ENCODE measurements around the gene SPATA18. TPM values are rescaled to one million over a fixed set of nuclear protein-coding genes. Genes with fewer than 3 reads are reported as not detected.

Gene SPATA18
- total and polyA plus RNA-seq, 2 of the 13 experiments (the other 11 are each of a cell fraction or from before 2014, with no cell fraction given) = 5.7 to 13.2 TPM

DNA sequence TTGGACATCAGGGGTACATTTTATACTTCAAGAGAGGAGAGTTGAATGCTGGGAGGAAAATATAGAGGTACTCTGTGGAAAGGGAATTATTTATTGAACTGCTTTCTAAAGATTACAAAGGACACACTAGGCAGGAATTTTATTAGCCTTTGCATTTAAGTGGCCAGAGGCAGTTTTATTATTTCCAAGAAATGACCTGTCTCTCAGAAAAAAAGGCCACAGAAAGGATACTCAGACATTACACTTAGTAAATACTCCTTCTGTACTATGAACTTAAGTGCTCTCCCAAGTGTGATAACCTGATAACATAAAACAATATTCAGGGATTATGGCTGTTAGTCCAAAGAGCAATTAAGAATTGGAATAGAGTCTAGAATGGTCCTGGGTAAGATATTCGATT is 38.5 kb upstream of the SPATA18 start:
- POLR2A ChIA-PET = no interaction called here
- WGBS (ENCODE audit: low lambda C conversion rate) = 76% methylated on average over 1 of the region's 1 CpG
- no peaks in the 10 kb centered on the region for H3K36me3 ChIP-seq (replicated peaks in 1 of 2; ENCODE audit: control insufficient read depth in 1 of 2, insufficient read depth in 2 of 2, low read length in 2 of 2)
- H3K4me1 ChIP-seq (ENCODE audit: insufficient read depth, low read length) = peaks cover 5% of the 10 kb centered on the region; the same call in 1 of the 2 replicates
- FAIRE-seq (no peak), DNase-seq (ENCODE audit: low spot score) (no peak), ATAC-seq (no peak)
- no peak overlapping the region for H3K27ac ChIP-seq (ENCODE audit: extremely low read length, insufficient read depth, low read length)
- H3K9me3 ChIP-seq (ENCODE audit: low read length) = no peaks in the 10 kb centered on the region
- no peak overlapping the region for H3K4me3 ChIP-seq (replicated peaks in 1 of 3; ENCODE audit: insufficient read depth in 1 of 3, low read depth in 2 of 3, low read length in 3 of 3)
- H3K9ac ChIP-seq (ENCODE audit: insufficient read depth, low read depth, low read length) = no peak overlapping the region
- H2AFZ ChIP-seq (ENCODE audit: low read length) = no peak overlapping the region
- no peaks in the 10 kb centered on the region for H3K79me2 ChIP-seq (ENCODE audit: insufficient read depth, low read length)
- no peaks in the 10 kb centered on the region for H3K27me3 ChIP-seq (ENCODE audit: control insufficient read depth in 1 of 2, insufficient read depth in 2 of 2, low read length in 2 of 2)
- H4K20me1 ChIP-seq (ENCODE audit: insufficient read depth, low read length) = no peaks in the 10 kb centered on the region
- CTCF ChIA-PET (ENCODE audit: low intra/inter-chr PET ratio, low total read pairs) = no interaction called here
- intact Hi-C loops (cut with micrococcal nuclease; ENCODE audit: unreplicated experiment) (no loop called here), in situ Hi-C loops (cut with HindIII; ENCODE audit: extremely low pct_ligation_motif_present, low pct_unique_long_range_greater_than_20kb) (loop anchor here (5.0 kb wide), 1 partner anchor 115 kb away; no protein-coding TSS in a partner anchor)
- H3K4me2 ChIP-seq (ENCODE audit: low read depth, low read length) = no peak overlapping the region
- BruUV-seq (replicated peaks) = no TSS peak
- TF ChIP-seq ZMYM3 (CRISPR knock-in tag; IDR thresholded peaks at IDR 0.05) (no peak), SMARCC2 (IDR thresholded peaks at IDR 0.05) (no peak), ZNF264 (CRISPR knock-in tag; IDR thresholded peaks at IDR 0.05) (no peak), PLSCR1 (CRISPR knock-in tag; IDR thresholded peaks at IDR 0.05; ENCODE audit: borderline replicate concordance) (no peak), ZNF674 (CRISPR knock-in tag; IDR thresholded peaks at IDR 0.05; ENCODE audit: low read depth) (no peak), ZNF839 (CRISPR knock-in tag; IDR thresholded peaks at IDR 0.05; ENCODE audit: borderline replicate concordance) (no peak), ZNF280D (CRISPR knock-in tag; IDR thresholded peaks at IDR 0.05) (no peak), HOXD1 (CRISPR knock-in tag; IDR thresholded peaks at IDR 0.05) (no peak), KDM6A (CRISPR knock-in tag; IDR thresholded peaks at IDR 0.05; ENCODE audit: low read depth) (no peak), KAT7 (CRISPR knock-in tag; IDR thresholded peaks at IDR 0.05; ENCODE audit: borderline replicate concordance) (no peak), NR3C1 (CRISPR knock-in tag; IDR thresholded peaks at IDR 0.05) (no peak), ZNF414 (CRISPR knock-in tag; IDR thresholded peaks at IDR 0.05) (no peak), HCFC1 (IDR thresholded peaks at IDR 0.05; ENCODE audit: low read depth, low read length) (no peak)
- TF ChIP-seq, protein P1, sequence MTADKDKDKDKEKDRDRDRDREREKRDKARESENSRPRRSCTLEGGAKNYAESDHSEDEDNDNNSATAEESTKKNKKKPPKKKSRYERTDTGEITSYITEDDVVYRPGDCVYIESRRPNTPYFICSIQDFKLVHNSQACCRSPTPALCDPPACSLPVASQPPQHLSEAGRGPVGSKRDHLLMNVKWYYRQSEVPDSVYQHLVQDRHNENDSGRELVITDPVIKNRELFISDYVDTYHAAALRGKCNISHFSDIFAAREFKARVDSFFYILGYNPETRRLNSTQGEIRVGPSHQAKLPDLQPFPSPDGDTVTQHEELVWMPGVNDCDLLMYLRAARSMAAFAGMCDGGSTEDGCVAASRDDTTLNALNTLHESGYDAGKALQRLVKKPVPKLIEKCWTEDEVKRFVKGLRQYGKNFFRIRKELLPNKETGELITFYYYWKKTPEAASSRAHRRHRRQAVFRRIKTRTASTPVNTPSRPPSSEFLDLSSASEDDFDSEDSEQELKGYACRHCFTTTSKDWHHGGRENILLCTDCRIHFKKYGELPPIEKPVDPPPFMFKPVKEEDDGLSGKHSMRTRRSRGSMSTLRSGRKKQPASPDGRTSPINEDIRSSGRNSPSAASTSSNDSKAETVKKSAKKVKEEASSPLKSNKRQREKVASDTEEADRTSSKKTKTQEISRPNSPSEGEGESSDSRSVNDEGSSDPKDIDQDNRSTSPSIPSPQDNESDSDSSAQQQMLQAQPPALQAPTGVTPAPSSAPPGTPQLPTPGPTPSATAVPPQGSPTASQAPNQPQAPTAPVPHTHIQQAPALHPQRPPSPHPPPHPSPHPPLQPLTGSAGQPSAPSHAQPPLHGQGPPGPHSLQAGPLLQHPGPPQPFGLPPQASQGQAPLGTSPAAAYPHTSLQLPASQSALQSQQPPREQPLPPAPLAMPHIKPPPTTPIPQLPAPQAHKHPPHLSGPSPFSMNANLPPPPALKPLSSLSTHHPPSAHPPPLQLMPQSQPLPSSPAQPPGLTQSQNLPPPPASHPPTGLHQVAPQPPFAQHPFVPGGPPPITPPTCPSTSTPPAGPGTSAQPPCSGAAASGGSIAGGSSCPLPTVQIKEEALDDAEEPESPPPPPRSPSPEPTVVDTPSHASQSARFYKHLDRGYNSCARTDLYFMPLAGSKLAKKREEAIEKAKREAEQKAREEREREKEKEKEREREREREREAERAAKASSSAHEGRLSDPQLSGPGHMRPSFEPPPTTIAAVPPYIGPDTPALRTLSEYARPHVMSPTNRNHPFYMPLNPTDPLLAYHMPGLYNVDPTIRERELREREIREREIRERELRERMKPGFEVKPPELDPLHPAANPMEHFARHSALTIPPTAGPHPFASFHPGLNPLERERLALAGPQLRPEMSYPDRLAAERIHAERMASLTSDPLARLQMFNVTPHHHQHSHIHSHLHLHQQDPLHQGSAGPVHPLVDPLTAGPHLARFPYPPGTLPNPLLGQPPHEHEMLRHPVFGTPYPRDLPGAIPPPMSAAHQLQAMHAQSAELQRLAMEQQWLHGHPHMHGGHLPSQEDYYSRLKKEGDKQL (CRISPR knock-in tag; IDR thresholded peaks at IDR 0.05; ENCODE audit: low read depth) = no peak

Data from HepG2 (cell line).